ENCODE results near the gene S100PBP.

Gene S100PBP

DNA sequence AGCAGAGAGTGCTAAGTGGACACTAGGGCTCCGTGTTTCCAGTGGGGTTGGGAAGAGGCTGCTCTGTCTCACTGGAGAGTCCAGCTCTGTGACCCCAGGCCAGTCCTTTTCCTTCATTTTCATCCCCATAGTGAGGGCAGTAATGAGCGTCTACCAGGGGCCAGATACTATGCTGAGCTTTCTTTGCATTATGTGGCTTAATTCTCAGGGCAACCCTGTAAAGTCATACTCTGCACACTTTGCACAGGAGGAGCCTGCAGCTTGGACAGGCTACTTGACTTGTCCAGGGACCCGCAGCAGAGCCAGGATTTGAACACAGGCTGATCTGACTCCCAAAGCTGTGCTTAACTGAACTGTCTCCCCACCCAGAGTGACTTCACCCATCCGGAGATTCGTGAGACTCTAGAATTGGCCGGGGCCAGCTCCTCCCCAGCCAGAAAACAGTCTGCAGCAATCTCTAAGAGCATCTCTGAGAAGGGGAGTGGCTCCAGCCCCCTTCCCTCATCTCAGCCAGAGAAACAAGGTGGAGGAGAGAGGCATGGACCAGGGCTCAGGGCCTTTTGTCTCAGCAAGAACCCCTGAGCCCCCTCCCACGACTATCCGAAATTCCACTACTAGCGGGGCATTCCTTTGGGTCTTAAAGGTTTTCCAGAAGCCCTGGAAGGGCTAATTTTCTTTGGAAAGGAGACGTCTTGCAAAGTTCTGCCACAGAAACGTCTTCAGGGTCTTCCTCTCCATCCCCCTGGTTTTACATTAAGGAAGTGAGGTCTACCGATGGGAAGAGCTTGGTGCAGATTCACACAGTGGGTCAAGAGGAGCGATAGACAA, 54.1 kb downstream of the S100PBP start:
- DNase-seq, result no peak

DNA sequence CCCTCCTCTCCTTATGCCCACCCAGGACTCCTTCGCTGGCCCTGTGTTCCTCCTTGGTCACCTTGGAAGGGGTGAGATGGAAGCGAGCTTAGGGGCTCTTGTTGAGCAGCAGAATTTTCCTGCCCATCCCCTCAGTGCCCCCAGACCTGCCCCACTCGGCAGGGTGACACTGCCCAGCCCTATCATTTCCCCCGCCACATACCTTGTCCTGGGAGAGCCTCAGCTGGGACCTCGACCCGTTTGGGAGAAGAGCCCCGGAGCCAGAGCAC, 54.7 kb downstream of the S100PBP start:
- DNase-seq, result no peak

DNA sequence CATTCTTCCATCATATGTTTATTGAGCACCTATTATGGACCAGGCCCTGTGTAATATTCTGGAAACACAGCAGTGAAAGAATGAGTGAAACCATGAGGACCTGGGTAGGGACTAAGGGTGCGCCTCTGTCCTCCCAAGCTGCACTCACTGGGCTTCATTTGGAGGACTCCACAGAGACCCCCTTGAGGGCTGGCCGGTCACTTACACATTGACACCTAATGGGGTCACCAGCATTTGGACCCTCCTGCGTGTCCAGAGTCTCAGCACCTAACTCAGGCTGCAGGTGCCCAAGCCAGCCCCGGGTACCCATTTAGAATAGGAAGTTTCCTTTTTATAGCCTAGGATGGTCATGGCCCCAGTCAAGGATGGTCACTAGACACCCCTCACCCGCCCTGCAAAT, 56.0 kb downstream of the S100PBP start:
- DNase-seq, result no peak

DNA sequence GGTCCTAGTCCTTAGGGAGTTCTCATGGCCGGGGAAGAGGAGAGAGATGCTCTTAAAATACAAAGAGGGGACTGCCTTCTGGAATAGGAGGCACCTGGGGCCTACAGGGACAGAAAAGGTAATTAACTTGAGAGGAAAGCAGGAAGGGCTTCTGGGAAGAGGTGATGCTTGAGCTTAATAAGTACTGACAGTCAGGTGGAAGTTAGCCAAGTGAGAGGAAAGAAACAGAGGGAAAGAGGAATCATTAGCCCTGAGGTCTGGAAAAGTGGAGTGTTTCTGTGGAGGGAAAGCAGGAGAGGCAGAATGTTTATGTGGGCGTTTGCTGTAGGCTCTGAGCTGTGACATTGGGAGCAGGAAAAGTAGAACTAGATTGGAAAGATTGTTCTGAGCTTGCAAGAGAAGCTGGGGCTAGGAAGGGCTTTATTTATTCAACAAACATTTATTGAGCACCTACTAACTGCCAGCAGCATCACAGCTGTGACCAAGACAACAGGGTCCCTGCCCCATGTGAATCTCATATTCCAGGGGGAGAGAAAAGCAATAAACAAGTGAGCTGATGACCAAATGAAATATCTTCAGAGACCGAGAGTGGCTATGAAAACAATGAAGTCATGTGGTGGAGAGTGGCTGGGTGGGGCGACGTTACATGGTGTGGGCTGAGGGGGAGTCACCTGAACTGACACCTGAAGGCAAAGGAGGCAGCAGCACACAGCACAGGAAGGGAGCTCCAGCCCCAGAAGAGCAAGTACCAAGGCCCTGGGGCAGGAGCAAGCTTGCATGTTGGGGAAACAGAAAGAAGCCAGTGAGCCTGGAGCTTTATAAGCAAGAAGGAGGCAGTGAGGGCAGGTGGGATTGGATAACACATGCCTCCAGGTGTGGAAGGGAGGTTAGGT, 57.7 kb downstream of the S100PBP start:
- no peak for DNase-seq

DNA sequence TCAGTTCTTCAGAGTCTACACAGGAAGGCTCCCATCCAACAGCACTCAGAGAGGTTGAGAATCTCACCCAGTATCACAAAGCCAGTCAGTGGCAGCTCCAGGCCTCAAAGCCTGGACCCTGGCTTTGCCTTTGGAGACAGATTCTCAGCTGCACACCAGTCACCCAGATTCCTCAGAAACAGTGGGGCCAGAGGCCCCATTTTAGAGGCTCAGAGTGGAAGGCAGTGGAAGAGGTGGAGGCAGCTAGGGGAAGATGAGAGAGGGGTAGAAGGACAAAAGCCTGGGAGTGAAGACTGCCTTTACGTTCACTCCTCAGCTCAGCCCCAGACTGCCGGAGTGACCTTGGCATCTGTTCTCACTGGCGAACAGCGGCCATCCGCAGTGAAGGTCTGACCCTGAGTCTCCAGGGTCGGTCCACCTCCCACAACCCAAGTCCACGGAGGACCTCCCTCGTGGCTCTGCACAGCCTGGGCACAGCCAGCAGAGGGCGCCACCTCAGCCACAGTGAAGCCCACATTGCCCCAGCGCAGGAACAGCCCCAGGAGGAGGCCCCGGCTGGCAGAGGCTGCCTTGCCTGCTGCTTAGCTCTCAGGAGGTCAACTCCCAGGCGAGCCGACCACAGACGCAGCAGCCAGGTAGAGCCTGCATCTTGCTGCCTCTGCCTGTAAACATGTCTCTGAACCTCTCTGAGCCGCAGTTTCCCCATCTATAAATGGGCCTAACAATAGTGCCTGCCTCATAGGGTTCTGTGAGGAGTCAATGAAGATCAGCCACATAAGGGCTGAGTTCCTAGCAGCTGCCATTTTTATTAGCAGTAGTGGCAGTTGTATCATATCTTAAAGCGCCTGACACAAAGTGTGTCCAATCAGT, 59.1 kb downstream of the S100PBP start:
- peak; percentile 42 for DNase-seq

DNA sequence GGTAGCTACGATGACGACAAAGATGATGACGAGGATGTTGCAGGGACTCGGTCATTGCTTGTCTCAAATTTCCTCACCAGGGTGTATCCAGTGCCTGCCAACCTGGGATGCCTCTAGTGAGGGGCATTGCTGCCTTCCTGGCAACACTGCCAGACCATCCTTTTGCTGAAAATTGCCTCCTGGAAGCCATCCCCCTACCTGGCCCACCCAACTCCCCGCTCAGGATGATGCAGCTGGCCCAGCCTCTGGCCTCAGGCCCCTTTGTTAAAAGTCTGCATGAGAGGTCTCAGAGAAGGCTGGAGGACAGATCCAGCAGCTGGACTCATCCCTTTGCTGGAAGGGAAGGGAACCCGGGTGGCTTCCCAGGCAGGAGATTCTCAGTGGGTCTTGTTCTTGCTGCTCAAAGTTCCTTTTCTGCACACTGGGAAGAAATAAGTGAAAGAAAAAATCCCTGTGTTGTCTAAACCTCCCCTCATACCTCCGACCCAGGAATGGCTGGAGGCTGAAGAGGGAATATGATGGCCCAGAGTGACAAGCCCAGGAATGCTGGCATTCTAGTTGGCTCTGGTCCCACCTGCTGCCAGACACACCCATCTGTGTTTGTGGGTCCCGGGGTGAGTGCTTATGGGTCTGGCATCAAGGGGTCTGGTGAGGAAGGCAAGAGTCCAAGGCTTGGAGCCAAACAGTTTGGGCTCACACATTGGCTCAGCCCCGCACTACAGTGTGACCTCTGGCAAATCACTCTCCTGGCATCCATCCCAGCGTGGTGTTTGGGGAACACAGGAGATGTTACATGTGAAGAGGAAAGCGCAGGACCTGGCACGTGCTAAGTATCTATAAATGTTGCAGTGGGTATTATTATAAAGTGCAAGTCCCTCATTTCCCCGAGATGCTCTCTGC, 60.0 kb downstream of the S100PBP start:
- no peak for DNase-seq

DNA sequence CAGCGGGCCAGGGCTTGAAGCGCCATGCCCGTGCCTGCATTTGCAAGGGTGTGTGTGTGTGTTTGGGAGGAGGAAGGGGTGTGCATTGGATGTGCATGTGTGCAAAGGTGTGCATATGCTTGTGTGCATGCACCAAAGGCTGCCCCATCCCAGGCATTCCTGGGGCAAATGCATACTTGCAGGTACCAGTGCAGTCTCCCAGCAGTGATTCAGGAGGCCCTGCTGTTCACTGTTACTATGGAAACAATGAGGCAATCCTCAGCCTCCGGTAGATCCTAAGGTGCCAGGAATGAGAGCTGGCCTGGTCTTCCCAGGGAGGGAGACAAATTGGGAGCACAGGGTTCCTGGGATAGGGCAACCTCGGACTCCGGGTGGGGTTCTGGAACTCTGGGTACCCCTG, 60.7 kb downstream of the S100PBP start:
- DNase-seq, result no peak

DNA sequence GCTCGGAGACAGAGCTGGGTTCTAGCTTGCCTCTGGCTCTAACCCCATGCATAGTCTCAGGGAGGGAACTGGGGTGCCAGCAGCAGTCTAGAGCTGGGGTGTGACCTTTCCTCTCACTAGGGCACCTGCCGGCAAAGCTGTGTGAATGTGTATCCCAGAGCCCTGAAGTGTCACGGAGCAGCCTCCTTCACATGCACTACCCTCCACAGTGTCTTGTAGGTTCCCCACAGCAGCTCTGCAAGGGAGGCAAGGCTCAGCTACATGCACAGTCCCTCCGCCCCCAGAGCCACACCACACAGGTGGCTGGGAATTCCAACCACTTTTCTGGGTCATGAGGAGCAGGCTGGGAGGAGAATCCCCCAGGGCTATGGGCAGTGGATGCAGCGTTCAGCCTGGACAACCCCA, 61.2 kb downstream of the S100PBP start:
- no peak for DNase-seq

DNA sequence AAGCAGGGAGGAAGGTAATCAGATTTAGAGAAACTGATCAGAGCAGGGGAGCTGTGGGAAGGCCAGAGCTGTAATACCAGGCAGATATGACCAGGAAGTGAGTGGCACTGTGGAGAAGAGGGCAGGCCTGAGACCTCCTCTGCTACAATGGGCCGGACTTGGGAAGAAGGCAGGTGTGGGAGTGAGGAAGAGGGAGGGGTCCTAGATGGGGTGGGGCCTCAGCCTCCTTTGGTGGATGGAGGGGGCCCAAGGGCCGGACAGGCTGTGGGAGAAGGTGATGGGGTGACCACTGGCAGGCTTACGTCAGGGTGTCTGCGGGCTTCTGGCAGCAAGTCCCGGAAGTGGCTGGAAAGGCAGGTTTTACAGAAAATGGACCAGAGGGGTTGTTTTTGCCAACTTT, 63.8 kb downstream of the S100PBP start:
- DNase-seq, result no peak

DNA sequence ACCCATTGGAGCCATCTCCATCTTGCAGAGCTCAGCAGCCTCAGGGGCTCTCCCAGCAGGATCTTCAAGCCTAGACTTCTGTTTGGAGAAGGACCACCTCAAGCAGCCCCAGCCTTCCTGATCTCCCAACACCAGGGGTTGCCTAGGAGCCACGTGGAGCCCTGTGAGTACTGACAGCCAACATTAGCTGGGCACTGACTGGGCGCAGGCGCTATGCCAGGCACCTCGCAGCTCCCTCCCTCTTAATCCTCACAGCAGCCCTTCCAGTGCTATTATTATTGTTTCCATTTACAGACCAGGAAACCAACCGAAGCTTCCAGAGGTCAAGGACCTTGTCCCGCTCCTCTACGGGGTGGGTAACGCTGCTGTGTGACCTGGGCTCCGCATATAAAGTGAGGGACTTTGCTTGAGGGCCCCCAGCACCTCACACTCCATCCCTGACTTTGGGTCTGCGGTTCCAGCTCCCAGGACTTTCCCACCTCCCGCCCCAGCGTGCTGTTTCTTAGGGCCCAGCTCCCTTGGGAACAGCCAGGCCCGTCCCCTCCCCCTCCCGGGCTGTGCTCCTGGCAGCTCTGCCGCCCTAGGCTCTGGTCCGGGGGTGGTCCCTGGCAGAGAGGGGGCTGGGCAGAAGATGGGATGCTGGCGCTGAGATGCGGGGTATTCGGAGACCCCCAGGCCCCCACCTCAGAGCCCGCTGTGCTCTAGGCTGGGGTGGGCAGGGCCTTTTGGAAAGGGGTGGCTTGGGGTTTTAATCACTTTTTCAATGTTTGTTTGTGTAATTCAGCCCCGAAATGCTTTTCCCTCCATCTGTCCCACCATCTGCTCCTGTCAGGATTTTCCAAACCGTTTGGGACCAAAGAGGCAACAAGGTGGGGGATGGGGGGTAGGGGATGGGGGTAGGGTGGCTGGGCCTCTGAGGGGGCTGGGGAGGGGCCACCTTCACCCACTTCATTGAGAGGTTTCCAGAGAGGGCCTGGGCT, 64.7 kb downstream of the S100PBP start:
- no peak for DNase-seq

DNA sequence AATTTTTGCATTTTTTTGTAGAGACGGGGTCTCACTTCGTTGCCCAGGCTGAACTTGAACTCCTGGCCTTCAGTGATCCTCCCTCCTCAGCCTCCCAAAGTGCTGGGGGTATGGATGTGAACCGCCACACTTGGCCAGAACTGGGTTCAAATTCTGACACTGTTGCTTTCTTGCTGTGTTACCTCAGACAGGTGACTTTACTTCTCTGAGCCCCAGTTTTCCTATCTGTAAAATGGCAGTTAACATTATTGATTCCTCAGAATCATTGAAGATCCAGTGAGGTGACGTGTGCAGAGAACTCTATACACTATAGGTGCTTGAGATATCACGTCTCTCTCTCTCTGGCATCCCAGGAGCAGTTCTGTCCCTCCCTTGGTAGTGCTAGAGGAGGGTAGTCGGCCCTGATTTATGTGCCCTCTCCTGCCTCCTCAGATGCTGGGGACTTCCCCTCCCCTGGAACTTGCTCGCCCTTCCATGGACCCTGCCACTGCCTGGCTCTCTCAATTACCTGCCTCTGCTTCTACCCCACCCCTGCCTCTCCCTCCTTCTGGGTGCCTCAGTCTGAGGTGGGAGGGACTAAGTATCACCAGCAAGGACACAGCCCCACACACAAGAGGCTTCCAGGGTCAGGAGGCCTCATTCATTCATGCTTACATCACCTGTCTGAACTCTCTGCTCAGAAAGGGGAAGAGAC, 66.0 kb downstream of the S100PBP start:
- DNase-seq, result no peak

DNA sequence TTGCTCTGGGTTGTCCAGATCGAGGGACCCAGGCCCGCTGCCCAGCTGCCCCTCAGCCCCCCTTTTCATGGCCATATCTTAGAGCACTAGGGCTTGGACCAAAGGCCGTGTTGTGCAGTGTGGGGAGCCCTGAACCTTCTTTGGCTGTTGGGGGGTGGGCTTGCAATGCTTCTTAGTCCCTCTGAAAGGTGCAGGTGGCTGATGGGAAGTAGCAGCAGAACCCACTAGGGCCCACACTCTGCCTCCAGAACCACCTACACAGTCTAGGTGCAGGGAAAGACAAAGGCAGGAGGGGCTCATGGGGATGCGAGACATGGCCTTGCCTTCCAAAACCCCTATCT, 66.5 kb downstream of the S100PBP start:
- no peak for DNase-seq

DNA sequence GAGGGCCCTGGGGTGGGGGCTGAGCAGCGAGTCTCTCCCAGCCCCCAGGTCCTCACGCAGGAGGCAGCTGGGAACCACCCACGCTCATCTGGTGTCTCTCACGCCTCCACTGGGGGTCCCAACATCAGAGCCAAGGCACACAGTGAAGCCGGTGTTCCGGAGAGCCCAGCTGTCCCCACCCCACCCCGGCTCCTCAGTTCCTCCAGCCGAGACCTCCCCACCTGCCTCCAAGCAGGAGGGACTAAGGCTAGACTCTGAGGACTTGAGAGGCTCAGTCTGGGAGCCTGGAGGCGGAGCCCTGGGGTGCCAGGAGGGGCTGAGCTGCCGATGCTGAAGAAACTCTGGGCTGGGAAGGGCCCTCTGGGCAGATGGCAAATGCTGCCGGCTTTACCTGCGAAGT, 67.3 kb downstream of the S100PBP start:
- no peak for DNase-seq

DNA sequence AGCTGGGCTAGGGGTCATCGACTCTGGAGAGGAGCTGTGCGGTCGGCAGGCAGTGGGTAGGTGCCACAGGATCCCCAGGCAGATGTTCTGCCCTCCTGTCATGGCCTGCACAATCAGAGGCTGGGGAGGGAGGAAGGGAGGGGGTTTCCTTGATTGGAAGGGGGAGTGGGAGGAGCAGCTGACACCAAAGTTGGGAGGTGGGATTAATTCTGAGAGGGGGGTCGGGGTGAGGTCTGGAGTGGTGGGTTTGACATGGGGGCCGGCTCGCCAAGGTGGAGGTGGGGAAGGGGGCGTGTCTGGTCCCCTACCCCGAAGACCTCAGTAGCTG, 68.2 kb downstream of the S100PBP start:
- no peak for DNase-seq

DNA sequence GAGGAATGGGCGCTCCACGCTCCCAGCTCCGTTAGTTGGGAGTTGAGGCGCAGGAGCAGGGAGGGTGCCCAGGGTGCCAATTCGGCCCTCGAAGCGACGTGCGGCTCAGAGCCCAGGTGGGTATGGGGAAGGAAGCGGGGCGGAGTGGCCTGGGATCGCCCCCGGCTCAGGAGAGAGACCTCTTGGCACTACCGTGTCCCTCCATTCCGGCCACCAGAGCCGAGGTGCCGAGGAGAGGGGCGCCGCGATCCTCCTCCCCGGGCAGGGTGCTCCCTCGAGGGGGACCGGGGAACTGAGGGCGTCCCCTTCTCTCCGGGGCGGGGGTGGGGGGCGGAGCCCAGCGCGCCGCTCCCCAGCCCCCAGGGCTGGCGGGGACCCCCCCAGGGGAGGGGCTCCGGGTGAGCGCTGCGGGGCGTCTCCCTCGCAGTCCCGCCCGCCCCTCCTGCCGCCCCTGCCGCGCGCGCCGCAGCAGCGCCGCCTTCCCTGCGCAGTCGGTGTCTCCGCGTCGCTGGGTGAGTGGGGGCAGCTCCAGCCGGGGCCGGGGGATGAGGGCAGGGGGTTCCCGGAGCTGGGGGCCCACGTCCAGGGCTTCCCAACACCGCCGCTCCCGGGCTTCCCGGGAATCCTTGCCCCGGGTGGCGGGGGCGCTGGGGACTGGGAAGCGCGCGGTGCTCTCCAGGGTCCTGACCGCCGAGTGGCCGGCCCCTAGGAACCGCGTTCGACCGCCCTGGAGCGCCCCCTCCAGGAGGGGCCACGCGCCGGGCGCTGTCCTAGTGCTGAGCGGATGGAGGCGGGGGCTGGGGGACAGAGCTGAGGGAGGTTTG, 68.8 kb downstream of the S100PBP start, which contains the start of gene HPCA:
HPCA (plus strand) TSS at position 488 of the 824 bp plus-strand sequence. CDS start 2,408 bp downstream, outside the sequence.
- no peak for DNase-seq

DNA sequence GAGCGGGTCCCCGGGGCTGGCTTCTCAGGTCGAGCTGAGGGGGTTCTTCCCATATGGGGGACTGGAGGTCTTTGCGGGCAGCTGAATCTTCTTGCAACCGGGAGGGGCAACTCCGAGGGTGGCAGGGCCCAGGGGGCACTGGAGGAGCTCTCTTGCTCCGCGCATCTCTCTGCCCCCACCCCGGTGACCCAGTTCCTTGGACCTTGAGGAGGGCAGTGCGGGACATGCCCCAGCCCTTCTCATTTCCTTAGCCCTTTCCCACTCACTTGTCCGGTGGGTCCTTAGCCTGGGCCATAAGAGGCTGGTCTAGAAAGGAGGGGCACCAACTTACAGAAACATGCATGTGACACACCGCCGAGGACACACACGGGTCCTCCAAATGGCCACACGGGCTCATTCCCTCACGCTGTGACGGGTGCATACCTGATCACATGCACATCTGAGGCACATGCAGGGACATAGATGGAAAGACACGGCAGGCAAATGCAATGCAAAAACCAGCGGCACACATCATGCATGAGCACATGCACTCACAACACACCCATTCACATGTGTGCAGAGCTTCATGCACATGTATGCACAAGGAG, 69.5 kb downstream of the S100PBP start:
- DNase-seq, result no peak

DNA sequence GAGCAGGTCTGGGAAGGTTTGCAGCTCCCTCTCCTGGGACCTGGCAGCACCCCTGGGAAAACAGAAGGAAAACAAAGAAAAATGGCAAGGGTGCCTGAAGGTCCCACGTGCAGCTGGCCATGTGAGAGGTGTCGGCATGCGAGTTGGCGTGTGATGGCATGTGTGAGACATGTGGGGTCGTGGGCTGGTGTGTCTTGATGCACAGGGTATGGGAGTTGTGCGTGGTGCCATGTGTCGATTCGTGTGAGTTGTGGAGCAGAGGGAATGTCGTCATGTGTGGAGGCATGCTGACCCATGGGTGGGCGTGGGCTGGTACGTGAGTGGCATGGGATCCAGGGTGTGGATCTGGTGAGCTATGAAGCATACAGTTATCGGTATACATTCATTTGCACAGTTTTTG, 70.2 kb downstream of the S100PBP start:
- no peak for DNase-seq

DNA sequence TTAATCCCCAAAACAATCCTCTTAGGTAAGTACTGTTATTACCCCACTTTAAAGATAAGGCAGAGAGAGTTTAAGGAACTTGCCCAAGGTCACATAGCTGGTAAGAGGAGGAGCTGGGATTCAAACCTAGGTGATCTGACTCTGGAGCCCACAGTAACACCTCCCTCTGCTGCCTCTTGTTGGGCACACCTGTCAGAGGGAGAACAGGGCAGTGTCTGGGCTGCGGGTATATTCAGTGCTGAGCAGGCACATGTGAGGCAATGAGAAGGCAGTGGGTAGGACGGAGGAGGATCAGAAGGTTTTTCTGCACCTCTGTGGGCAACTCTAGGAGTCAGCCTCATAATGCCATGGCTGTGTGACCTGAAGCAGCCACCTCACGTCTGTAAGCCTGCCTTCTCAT, 70.7 kb downstream of the S100PBP start:
- no peak for DNase-seq
